ENCODE results near the gene CALY. TPM values are rescaled to one million over a fixed set of nuclear protein-coding genes. Genes with fewer than 3 reads are reported as not detected.

Gene CALY
- total and polyA plus RNA-seq, 8 donors, result 0.22 to 0.55 (median 0.27) TPM; not detected in 5

DNA sequence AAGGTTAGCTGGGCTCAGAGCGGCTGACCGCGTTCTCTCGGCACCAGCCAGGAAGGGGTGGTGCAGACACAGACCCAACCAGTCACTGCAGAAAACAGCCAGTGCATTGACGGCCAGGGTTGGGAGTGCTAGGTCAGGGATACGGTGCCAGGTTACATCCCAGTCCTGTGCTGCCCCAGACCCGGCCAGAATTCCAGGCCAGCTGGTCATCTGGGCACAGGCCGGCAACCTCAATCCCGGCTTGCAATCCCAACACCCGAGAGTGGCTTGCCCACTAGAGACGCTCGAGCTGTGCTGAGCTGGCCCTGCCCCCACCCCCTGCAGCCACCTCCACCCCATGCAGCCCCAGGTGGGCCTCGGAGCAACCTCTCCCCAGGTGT is 14.2 kb upstream of the CALY start:
- H3K27ac ChIP-seq, result no peak overlapping the region
- intact Hi-C loops (cut with DNase I), result no loop called here
- H3K27me3 ChIP-seq, result peaks cover 5 to 63% of the 10 kb centered on the region in 2 donors
- peaks cover 0 to 10% of the 10 kb centered on the region in 2 donors for H3K36me3 ChIP-seq
- DNase-seq (peak in 1 of 4 donors; percentile 70), ATAC-seq (no peak)
- H3K9me3 ChIP-seq, result no peaks in the 10 kb centered on the region
- H3K4me3 ChIP-seq, result no peak overlapping the region
- no peaks in the 10 kb centered on the region for H3K4me1 ChIP-seq
- TF ChIP-seq, protein P1, sequence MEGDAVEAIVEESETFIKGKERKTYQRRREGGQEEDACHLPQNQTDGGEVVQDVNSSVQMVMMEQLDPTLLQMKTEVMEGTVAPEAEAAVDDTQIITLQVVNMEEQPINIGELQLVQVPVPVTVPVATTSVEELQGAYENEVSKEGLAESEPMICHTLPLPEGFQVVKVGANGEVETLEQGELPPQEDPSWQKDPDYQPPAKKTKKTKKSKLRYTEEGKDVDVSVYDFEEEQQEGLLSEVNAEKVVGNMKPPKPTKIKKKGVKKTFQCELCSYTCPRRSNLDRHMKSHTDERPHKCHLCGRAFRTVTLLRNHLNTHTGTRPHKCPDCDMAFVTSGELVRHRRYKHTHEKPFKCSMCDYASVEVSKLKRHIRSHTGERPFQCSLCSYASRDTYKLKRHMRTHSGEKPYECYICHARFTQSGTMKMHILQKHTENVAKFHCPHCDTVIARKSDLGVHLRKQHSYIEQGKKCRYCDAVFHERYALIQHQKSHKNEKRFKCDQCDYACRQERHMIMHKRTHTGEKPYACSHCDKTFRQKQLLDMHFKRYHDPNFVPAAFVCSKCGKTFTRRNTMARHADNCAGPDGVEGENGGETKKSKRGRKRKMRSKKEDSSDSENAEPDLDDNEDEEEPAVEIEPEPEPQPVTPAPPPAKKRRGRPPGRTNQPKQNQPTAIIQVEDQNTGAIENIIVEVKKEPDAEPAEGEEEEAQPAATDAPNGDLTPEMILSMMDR (IDR thresholded peaks at IDR 0.05), result no peak

DNA sequence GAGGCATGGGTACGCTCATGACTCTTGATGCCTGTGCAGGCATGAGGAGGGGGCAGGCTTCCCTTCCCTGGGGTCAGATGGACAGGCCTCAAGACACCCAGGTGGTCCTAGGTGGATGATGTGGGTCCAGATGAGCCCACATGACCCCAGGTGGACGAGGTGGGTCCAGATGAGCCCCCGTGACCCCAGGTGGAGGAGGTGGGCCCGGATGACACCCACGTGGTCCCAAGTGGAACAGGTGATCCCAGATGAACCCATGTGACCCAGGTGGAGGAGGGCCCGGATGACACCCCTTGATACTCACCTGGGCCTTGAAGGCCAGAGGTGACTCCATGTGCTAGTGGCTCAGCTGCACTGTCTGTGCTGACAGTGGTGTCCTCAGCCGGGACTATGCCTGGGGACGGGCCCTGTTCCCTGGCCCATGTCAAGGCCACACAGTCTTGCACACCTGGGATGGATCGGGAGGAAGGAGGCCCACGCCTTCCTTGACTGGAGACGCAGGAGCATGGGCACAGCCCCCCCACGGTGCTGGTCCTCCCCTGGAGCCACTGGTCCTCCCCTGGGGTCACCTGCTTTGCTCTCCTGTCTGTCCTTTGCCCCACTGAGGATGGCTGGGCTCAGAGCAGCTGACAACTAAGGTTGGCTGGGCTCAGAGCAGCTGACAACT is 13.7 kb upstream of the CALY start:
- Histone ChIP-seq H3K27me3 (peaks cover 5 to 68% of the 10 kb centered on the region in 2 donors), H3K9me3 (no peaks in the 10 kb centered on the region), H3K4me3 (no peak overlapping the region), H3K27ac (no peak overlapping the region), H3K4me1 (no peaks in the 10 kb centered on the region), H3K36me3 (peaks cover 0 to 8% of the 10 kb centered on the region in 2 donors)
- TF ChIP-seq, protein P1 (IDR thresholded peaks at IDR 0.05), result no peak
- intact Hi-C loops (cut with DNase I), result no loop called here
- DNase-seq (peak in 1 of 4 donors; percentile 47), ATAC-seq (no peak)

DNA sequence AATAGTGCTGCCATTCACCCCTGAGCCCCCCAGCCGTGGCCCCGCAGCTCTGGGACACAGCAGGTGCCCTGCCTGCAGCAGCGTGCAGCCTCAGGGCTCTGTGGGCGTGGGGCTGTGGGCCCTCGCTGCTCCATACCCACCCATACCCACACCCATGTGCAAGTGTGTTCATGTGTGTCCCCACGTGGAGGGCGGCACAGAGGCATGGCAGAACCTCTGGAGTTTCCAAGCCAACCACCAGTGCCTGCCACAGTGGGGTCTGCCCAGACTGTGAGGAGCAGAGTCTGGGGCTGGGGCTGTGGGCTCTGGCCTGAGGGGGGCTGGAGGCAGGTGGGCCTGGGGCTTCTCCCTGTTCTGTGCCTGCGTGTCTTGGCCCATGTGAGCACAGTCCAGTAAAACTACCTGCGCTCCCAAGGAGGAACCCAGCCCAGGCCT is 12.9 kb upstream of the CALY start:
- intact Hi-C loops (cut with DNase I), result no loop called here

DNA sequence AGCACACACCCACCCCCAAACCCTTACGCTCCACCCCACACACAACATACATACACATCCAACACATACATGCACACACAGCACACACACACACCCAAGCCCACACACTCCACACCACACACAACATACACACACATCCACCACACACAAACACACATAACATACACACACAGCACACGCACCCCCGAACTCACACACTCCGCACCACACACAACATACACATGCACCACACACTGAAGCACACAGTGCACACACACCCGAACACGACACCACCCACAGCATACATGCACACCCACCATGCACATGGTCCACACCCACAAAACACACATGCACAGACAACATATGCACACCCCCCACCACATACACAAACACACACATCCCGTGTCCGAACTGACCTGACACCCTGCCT is 12.5 kb upstream of the CALY start:
- H3K27me3 ChIP-seq, result peaks cover 5 to 81% of the 10 kb centered on the region in 2 donors
- intact Hi-C loops (cut with DNase I), result no loop called here
- DNase-seq, result no peak

More for the DNA sequence above, 12.9 kb upstream of the CALY start:
- Histone ChIP-seq H3K27me3 (peaks cover 5 to 76% of the 10 kb centered on the region in 2 donors), H3K9me3 (no peaks in the 10 kb centered on the region), H3K36me3 (peaks cover 0 to under 1% of the 10 kb centered on the region in 2 donors), H3K4me1 (no peaks in the 10 kb centered on the region), H3K27ac (no peak overlapping the region), H3K4me3 (no peak overlapping the region)
- ATAC-seq, result no peak
- peak in 1 of 4 donors; percentile 70 for DNase-seq
- TF ChIP-seq, protein P1 (IDR thresholded peaks at IDR 0.05), result no peak

More for the DNA sequence above, 12.5 kb upstream of the CALY start:
- no peak overlapping the region for H3K4me3 ChIP-seq
- H3K9me3 ChIP-seq, result no peaks in the 10 kb centered on the region
- TF ChIP-seq, protein P1 (IDR thresholded peaks at IDR 0.05), result no peak
- H3K27ac ChIP-seq, result no peak overlapping the region
- H3K4me1 ChIP-seq, result no peaks in the 10 kb centered on the region
- ATAC-seq, result no peak
- no peaks in the 10 kb centered on the region for H3K36me3 ChIP-seq

Data from left lung (tissue), 10 donors.